Kidney capillary endothelial cell (primary cell): ENCODE results near the gene CTNS.

Experiments
- DNase-seq: peaks from one replicate; pipeline ENCODE4 v3.0.0-alpha.2; 2018; ENCODE audit warnings: low spot score

Gene CTNS

GRCh38 chr17:3659541-3660111, 23.1 kb downstream of the CTNS start:
- DNase-seq, result peak; percentile 21

DNA sequence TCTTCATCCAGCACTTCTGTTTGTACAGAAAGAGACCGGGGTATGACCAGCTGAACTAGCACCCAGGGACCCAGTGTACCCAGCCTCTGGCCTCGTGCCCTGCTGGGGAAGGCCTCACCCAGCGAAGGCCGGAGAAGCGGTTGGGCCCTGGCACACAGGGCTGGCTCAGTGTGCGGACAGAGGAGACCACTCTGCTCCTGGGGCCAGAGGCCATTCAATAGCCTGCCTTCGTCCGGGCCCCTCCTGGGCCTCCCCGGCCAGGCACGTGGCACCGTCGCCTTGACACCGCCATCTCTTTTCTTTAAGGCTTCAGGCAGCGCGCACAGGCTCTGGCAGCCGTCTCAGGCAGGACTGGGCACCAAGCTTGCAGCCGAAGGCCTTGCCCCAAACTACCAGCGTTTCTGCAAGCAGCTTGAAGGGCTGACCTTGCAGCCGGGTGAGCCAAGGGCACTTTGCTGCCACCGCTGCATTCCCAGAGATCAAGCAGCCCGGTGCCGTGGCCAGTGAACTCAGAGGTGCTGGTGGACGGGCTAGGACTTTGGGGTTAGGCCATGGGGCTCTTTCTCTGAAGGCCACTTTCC, 23.8 kb downstream of the CTNS start:
- no peak for DNase-seq

GRCh38 chr17:3663102-3664011, 26.8 kb downstream of the CTNS start:
- no peak for DNase-seq

DNA sequence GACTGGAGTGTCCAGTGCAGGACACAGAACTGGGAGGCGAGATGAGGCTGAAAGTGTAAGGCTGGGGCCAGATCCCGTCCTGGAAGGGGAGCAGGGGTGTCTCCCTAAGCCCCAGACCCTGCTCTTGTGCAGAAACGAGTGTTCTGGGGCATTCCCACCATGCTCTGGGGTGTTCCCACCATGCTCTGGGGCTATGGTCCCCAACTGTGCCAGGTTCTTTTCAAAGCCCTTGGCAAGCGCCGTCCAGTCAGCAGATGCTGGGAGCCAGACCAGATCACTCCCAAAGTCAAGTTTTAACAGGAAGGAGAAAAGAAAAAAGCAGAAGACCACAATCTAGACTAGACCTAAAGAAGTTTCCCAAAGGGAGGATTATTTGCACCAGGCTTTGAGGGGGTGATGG, 29.3 kb downstream of the CTNS start:
- DNase-seq, result no peak

DNA sequence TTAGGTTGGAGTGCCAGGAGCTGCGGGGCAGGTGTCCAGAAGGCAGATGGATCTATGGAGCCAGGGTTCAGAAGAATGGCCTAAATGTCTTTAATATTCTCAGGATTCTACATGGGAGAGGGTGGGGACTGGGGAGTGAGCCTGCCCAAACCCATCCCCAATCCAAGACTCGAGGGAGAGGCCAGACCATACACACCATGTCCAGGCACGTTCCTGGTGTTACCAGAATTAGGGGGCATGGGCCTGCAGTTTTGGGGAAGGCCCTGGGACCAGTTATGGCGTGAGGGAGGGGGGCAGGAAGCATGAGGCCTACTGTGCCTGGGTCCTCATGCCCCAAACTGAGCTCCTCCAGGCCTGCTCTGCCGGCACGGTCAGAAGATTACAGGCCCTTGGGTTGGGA, 30.0 kb downstream of the CTNS start:
- DNase-seq, result no peak

GRCh38 chr17:3667366-3668278, 31.1 kb downstream of the CTNS start:
- peak; percentile 79 for DNase-seq

DNA sequence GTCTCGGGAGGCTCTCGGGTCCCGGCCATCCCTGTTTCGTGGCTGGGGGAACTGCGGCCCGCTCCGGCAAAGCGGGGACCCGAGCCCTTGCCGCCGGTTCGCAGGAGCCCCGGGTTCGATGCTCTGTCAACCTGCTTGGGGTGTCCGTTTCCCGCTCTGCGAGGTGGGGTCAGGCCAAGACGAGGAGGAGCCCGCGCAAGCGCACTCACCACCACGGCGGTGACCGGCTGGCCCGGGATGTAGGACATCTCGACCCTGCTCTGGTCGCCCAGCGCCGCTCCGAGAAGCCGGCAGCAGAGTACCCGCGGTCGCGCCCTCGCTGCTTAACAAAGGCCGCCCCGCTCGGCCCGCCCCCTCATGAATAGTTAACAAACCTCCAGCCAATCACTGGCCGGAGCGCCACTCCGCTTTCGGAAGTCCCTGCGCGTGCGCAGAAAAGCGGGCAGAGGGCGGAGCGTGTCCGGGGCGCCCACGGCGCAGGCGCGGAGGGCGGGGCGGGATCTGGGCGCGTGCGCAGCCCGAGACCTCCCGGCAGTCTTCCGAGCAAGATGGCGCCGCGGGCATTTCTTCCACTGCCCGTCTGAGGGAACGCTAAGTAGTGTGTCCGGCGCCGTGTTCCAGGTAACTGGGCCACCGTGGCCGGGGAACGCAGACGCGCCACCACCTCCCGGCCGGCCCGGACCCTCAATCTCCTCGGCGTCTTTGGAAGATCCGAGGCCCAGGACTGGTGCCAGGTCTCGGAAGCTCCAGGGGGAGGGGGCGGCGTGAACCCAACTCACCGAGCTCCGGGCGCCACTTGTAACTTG, 31.9 kb downstream of the CTNS start, which contains the start of the genes EMC6 and TAX1BP3:
Gene EMC6, plus strand, starts transcription at position 534 of the 806 bp plus-strand sequence. CDS start 335 bp downstream, outside the sequence.
Gene TAX1BP3, minus strand, starts transcription at position 300 of the 806 bp plus-strand sequence. Its CDS starts 52 bp downstream, at position 248.
- peak; percentile 99 for DNase-seq

DNA sequence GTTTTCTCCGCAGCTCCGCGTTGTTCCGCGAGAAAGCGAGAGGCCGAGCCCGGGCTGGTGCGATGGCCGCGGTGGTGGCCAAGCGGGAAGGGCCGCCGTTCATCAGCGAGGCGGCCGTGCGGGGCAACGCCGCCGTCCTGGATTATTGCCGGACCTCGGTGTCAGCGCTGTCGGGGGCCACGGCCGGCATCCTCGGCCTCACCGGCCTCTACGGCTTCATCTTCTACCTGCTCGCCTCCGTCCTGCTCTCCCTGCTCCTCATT, 32.5 kb downstream of the CTNS start:
- no peak for DNase-seq

DNA sequence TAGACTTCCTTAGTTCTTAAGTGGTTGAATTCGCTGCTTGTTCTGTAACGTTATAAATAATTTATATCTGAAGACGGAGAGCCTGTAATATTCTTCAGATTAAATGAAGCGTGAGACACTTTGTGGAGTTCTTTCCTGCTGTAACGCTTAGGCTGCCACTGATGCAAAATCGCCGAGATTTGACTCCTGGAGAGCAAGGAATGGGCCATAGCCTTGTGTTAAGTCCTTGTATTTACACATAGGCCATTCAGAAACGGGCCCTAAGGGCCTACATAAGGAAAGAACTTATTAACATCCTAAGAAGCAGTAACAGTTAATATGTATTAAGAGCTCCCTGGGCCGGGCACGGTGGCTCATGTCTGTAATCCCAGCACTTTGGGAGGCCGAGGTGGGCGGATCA, 33.0 kb downstream of the CTNS start:
- DNase-seq, result no peak

DNA sequence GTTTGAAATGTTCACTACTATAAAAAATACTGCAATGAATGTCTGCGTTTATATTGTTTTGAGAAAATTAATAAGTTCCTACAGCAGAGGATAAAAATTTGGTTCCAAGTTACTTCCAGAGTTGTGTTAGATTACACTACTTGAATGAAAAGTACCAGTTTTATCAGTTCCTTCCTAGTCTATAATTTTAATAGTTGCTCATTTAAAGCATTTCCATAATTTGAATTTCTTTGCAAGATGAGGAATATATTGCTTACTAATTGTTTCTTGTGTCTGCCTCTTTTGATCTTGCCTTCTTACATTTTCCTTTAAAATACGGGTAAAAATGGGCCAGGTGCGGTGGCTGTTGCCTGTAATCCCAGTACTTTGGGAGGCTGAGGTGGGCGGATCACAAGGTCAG, 36.0 kb downstream of the CTNS start:
- DNase-seq, result no peak

- DNase-seq, result no peak
Observed at GRCh38 chr17:3675886-3676285, 39.3 kb downstream of the CTNS start.

DNA sequence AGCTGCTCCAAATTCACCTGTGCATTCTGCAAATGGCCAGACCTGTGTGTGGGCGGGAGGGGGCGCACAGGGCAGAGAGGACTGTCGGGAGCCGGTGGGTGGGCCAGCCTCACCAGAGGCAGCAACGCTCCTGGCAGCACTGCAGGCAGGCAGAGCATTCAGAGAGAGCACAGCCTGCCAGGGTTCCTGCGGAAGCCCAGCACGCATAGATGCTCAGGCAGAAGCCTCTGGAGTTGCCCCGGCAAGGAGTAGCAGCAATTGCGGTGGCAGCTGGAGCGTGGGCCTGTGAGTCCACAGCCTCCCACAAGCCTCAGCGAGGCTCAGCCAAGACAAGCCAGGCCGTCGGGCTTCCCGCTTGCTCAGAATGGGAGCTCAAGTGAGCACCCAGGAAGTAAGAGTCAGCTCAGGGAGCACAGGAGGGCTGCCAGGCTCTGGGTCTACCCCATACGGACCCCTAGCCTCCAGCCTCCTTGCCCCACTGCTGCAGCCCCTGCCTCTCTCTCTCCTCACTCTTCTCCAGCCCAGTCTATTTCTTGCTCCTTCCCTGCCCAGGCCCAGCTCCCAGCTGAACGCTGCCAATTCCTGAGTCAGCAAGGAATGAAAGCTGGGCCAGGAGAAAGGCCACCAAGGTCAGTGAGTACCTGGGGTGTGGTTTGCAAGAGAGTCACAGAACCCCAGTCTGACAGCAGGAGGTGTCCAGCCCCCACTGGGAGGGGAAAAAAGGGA, 41.7 kb downstream of the CTNS start:
- DNase-seq, result no peak

- DNase-seq, result no peak
Observed at GRCh38 chr17:3678821-3679530, 42.4 kb downstream of the CTNS start.

DNA sequence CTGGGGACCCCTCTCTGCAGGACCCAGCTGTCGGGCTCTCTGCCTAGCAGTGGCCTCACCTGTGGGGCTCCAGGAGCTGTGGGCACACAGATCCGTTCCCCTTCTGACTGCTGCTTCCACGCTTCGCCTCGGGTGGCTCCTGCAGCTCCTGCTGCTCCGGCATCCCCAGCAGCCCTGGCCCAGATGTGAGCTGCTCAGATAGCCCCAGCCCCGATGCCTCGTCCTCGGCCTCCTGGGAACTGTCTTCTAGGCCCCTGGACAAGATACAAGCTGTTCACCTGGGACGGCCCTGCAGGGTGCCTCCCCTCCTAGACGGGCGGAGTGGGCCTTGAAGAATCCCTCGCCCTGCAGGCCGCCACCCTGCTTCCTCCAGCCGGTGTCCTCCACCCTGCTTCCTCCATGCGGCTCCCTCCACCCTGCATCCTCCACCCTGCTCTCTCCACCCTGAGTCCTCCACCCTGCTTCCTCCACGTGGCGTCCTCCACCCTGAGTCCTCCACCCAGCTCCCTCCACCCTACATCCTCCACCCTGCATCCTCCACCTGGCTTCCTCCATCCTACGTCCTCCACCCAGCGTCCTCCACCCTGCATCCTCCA, 43.1 kb downstream of the CTNS start:
- no peak for DNase-seq

DNA sequence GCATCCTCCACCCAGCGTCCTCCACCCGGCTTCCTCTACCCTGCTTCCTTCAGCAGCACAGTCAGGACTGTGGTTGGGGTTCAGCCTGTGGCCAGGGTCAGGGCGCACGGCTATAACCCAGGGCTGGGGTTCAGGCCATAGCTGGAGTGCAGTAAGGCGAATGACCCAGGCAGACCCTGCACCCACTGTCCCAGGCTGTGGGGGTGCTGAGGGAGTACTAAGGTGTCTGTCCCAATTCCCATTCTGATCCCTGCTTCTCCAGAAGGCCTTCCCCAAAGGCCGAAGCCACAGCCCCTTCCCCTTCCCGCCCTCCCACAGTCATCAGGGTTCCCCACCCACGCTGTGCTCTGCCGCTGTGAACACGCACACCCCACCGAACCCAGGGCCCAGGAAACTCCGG, 44.5 kb downstream of the CTNS start:
- DNase-seq, result no peak

DNA sequence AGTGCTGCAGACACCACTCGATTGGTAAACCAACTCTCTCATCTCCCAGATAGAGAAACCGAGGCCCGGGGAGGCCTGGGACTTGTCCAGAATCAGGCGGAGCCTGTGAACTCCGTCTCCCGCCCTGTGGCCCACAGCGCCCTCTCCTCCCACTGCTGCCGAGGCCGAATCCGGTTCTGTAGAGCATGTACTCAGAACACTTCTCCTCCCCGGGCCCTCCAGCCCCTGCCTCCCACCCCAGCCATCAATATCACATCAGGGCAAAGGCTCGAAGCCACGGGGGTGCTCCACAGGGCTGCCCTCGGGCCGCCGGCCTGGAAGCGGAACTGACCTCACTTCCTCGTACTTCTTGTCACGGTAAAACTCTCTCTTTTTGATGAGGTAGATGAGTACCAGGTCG, 45.0 kb downstream of the CTNS start:
- no peak for DNase-seq

DNA sequence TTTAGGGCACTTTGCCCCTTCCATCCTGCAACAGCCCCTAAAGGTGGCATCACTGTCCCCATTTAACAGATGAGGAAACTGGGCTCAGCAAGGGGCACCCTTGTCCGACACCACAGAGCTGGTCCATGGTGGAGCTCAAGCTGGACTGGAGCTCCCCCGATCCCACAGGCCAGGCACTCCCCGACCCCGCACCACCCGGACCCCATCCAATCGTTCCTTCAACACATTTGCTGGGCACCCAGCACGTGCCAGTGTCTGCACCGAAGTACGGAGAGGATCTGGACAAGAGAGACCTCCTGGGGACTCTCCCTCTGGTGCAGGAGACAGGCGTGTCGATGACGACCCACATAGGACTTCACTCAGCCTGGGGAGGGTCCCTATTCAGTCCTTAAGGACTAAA, 45.5 kb downstream of the CTNS start:
- DNase-seq, result no peak

- DNase-seq, result peak; percentile 30
Observed at GRCh38 chr17:3683054-3683511, 46.5 kb downstream of the CTNS start.

DNA sequence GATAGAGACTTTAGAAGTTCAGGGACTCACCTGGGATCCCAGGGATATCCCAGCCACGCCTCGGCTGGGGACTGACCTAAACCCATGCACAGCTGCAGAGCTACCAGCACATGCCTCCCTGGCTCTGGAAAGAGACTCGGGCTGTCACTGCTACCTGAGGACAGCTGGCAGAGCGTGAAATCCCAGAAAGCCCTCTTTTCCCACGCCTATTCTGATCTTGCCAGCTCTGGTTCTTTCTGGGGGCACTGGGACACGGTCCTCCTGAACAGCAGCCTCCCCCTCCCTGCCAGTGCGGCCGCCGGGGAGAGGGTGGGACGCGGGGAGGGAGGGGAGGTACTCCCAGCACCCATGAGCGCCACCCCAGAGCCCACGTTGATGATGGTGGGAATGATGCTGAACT, 48.6 kb downstream of the CTNS start:
- no peak for DNase-seq
